Nephron progenitor cell (in vitro differentiated cells): ENCODE data around the gene EEFSEC.

Experiments used
- DNase-seq: peaks from one replicate; pipeline ENCODE4 v3.0.0; 2021
- H3K27ac Mint-ChIP-seq: 2 replicates; pipeline ENCODE4 v1.8.0; 2021; ENCODE audit warnings: mild to moderate bottlenecking, moderate library complexity, mixed read lengths
- H3K27me3 Mint-ChIP-seq: 2 replicates; pipeline ENCODE4 v1.8.0; 2021; ENCODE audit warnings: mild to moderate bottlenecking, low read depth, mixed read lengths; ENCODE audit not compliant: poor library complexity
- H3K36me3 Mint-ChIP-seq: 2 replicates; pipeline ENCODE4 v1.8.0; 2021; ENCODE audit warnings: low read depth, mixed read lengths
- H3K4me1 Mint-ChIP-seq: 2 replicates; pipeline ENCODE4 v1.8.0; 2021; ENCODE audit warnings: mixed read lengths
- H3K4me3 Mint-ChIP-seq: 2 replicates; pipeline ENCODE4 v1.8.0; 2021; ENCODE audit warnings: mild to moderate bottlenecking, moderate library complexity, mixed read lengths
- H3K9me3 Mint-ChIP-seq: 2 replicates; pipeline ENCODE4 v1.8.0; 2021; ENCODE audit warnings: mild to moderate bottlenecking, moderate library complexity, mixed read lengths
- TF ChIP-seq, protein P1 (sequence below): fragments of 200-600 bp; sonication (generic); IDR thresholded peaks from 2 replicates; pipeline ENCODE4 v1.5.0; 2021; ENCODE audit warnings: antibody characterized with exemption

EEFSEC gene

DNA sequence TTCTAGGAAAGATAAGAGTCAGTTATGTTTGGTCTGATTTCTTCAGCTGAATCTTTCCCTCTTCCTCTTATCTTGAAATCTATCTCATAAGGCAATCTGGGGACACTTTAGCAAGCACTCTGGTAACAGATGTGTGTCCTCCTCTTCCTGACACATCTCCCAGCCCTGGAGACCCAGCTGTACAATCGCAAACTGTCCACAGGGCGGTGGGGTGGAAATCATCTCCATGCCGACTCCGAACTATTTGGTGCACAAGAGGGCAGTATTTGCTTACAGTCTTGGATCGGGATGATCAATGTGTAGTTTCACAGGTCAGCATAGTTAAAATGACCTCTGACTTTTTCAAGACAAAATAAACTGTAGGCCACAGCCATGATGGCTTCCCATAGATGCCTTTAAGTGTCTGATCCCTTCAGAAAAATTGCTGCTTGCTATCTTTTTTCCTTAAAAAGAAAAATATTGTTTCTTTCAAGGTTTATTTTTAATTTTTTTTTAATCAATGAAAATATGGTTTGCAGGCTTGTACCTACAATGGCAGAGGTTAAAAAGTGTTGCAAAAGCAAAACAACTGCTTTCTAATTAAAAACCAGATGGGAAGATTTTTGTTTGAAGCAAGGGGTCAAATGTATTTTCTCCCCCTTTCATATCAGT lies 17.7 kb downstream of the EEFSEC start:
- no peaks in the 10 kb centered on the region for H3K9me3 Mint-ChIP-seq
- DNase-seq, result peak; percentile 65
- TF ChIP-seq, protein P1, sequence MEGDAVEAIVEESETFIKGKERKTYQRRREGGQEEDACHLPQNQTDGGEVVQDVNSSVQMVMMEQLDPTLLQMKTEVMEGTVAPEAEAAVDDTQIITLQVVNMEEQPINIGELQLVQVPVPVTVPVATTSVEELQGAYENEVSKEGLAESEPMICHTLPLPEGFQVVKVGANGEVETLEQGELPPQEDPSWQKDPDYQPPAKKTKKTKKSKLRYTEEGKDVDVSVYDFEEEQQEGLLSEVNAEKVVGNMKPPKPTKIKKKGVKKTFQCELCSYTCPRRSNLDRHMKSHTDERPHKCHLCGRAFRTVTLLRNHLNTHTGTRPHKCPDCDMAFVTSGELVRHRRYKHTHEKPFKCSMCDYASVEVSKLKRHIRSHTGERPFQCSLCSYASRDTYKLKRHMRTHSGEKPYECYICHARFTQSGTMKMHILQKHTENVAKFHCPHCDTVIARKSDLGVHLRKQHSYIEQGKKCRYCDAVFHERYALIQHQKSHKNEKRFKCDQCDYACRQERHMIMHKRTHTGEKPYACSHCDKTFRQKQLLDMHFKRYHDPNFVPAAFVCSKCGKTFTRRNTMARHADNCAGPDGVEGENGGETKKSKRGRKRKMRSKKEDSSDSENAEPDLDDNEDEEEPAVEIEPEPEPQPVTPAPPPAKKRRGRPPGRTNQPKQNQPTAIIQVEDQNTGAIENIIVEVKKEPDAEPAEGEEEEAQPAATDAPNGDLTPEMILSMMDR, result peak; percentile 56
- peak overlapping the region; percentile 73 for H3K27ac Mint-ChIP-seq
- H3K36me3 Mint-ChIP-seq, result peaks cover 6% of the 10 kb centered on the region
- H3K4me3 Mint-ChIP-seq, result no peak overlapping the region
- peaks cover 63% of the 10 kb centered on the region for H3K4me1 Mint-ChIP-seq
- H3K27me3 Mint-ChIP-seq, result peaks cover 3% of the 10 kb centered on the region

DNA sequence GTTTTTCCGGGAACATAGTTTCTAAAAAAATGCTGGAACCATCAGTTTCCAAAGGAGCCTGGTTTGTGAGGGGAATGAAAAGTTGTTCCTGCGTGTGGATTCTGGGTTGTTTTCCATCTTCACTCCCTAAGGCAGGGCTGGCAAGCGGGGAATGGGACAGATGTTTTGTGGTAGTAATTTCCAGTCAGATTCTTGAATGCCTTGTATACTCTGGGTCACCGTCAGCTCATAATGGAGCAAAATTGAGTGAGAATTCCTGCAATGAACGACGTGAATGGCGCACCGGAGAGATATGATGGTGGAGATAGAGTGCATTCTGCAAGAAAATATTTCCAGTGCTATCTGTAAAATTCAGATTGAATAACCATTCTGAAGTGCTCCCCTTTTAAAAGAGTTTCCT lies 19.9 kb downstream of the EEFSEC start:
- Mint-ChIP-seq H3K27me3 (peaks cover 3% of the 10 kb centered on the region), H3K27ac (no peak overlapping the region), H3K4me1 (peaks cover 45% of the 10 kb centered on the region), H3K9me3 (no peaks in the 10 kb centered on the region), H3K4me3 (no peak overlapping the region), H3K36me3 (no peaks in the 10 kb centered on the region)
- DNase-seq, result no peak
- TF ChIP-seq, protein P1, result no peak

DNA sequence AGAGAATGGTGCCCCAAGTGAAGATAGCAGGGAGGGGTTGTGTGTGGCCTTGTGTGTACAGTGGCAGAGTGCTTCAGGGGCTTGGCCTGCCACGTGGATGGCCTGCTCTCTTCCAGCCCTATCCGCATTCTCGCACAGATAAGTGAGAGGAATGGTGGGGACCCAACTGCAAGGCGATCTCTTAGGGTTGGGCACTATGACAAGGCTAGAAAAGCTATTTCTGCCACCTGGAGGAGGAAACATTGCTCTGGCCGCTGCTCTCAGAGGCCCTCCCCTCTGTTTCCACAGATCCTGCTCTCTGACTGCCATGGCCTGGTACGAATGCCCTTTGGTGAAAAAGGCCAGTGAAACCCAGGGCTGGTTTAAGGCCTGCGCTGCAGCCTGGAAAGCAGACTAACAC lies 20.6 kb downstream of the EEFSEC start:
- peak overlapping the region; percentile 10 for H3K27ac Mint-ChIP-seq
- peaks cover 3% of the 10 kb centered on the region for H3K27me3 Mint-ChIP-seq
- H3K4me3 Mint-ChIP-seq, result no peak overlapping the region
- H3K9me3 Mint-ChIP-seq, result no peaks in the 10 kb centered on the region
- DNase-seq, result no peak
- H3K4me1 Mint-ChIP-seq, result peaks cover 45% of the 10 kb centered on the region
- TF ChIP-seq, protein P1, result no peak
- H3K36me3 Mint-ChIP-seq, result no peaks in the 10 kb centered on the region

DNA sequence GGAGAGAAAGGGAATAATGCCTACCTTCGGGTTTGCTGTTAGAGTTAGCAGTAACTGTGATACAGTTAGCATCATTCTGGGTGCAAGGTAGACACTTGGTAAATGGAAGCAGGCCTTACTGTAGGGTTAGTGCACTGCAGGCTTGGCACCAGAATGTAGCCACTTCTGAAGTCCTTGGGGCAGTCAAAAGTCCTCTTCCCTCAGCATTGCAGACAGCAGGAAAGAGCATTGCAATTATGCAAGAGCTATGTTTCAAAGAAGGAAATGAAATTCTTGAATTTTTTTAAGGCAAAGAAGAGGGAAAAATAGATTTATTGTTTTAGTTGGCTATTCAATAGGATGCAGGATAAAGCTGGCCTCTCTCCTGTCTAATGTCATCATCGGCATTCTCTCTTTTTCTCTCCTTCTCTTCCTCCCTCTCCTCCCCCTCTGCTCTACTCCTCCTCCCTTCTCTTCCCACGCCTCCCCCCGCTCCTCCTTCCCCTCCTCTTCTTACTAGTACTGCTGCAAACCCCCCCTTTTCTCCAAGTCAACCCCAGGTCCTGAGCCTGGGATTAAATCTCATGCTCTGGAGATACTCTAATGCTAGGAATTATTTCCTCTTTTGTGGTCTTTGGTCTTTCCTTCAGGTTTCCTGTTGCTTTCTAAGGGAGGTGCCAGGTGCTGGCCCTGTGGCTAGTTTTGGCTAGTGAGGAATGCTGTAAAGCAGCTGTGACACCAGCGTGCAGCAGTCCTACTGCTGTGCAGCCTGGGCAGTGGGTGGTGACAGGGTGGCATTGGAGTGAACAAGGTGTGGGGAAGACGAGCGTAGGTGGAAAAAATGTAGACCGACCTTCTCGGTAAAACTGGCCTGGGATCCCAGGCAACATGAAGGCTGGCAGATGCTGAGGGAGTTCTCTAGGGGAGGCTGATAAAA lies 21.7 kb downstream of the EEFSEC start:
- Mint-ChIP-seq H3K9me3 (no peaks in the 10 kb centered on the region), H3K4me1 (peaks cover 51% of the 10 kb centered on the region), H3K4me3 (no peak overlapping the region), H3K36me3 (no peaks in the 10 kb centered on the region), H3K27ac (no peak overlapping the region), H3K27me3 (peaks cover 3% of the 10 kb centered on the region)
- no peak for DNase-seq
- TF ChIP-seq, protein P1, result no peak

DNA sequence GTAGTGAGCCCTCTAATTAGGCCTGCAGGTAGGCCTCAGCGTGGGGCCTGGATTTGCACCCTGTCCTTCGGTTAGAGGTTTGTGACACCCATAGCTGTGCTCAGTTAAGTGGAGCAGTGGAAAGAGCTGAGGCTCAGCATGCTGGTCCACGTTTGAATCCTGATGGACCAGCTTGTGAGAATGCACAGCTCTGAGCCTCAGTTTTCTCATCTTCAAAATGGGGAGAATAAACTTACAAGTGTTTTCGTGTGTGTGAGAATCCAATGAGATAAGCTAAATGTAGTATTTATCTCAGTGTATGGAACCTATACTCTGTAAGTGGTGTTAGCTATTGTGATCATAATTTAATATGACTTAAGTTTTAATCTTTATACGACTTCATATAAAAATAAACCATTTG lies 22.5 kb downstream of the EEFSEC start:
- Mint-ChIP-seq H3K27me3 (peaks cover 3% of the 10 kb centered on the region), H3K27ac (no peak overlapping the region), H3K4me1 (peaks cover 54% of the 10 kb centered on the region), H3K9me3 (no peaks in the 10 kb centered on the region), H3K36me3 (no peaks in the 10 kb centered on the region), H3K4me3 (no peak overlapping the region)
- DNase-seq, result no peak
- TF ChIP-seq, protein P1, result no peak
